Esophagus squamous epithelium (tissue), 5 donors: ENCODE results near the gene PRKAG1. TPM values are rescaled to one million over a fixed set of nuclear protein-coding genes. Genes with fewer than 3 reads are reported as not detected.

Experiments used
- DNase-seq: peaks from one replicate; lab custom pipeline; 2025; lab: John Stamatoyannopoulos, UW
- H3K27ac ChIP-seq, 4 donors: fragments of 200-600 bp; sonication (generic); one replicate each; pipeline ENCODE4 v1.5.1; 2016 to 2019; ENCODE audit warnings: mild to moderate bottlenecking in 1 of 4
- H3K27me3 ChIP-seq, 4 donors: fragments of 200-600 bp; sonication (generic); 1 replicate in 3 of 4; 2 replicates in 1 of 4; pipeline versions ENCODE4 v1.5.1 to v1.6.0; 2017 to 2021; ENCODE audit warnings: antibody characterized with exemption in 1 of 4
- H3K36me3 ChIP-seq, 3 donors: fragments of 200-600 bp; sonication (generic); one replicate each; pipeline ENCODE4 v1.5.1; 2016 to 2019
- H3K4me1 ChIP-seq, 3 donors: fragments of 200-600 bp; sonication (generic); one replicate each; pipeline ENCODE4 v1.5.1; 2017 to 2019
- H3K4me3 ChIP-seq, 4 donors: fragments of 200-600 bp; sonication (generic); 1 replicate in 3 of 4; 2 replicates in 1 of 4; pipeline ENCODE4 v1.5.1; 2016 to 2019; ENCODE audit warnings: mild to moderate bottlenecking in 2 of 4, moderate library complexity in 1 of 4
- H3K9me3 ChIP-seq, 3 donors: fragments of 200-600 bp; sonication (generic); one replicate each; pipeline ENCODE4 v1.5.1; 2016 to 2019
- CTCF ChIP-seq, 6 experiments: fragments of 450-650 bp in 4 of 6; fragments of 200-600 bp in 2 of 6; sonication (generic) in 2 of 6; IDR thresholded peaks; one replicate each; pipeline ENCODE4 v1.5.1; 2016 to 2019; ENCODE audit warnings: antibody characterized with exemption in 6 of 6, mild to moderate bottlenecking in 4 of 6, moderate library complexity in 4 of 6
- POLR2A ChIP-seq, 4 donors: fragments of 450-650 bp; IDR thresholded peaks; one replicate each; pipeline ENCODE4 v1.6.1; 2017; ENCODE audit warnings: antibody characterized with exemption in 4 of 4, mild to moderate bottlenecking in 4 of 4, moderate library complexity in 3 of 4
- WGBS, 2 donors: methylation state at CpG; one replicate each; pipeline ENCODE4 v1.1.5; 2018; 5-methylcytosine and 5-hydroxymethylcytosine counted together
- intact Hi-C: fragments of 100-400 bp; cut with DNase I; formaldehyde crosslinking; loops from one replicate; pipeline ENCODE4 v1.15.0; 2022
- total RNA-seq, 4 donors: library from RNA; depleted of rRNA; stranded (reverse); fragments of >200 nt; gene quantifications; one replicate each; pipeline ENCODE4 v1.1.0, GENCODE V29; 2016
- donor health status: DM: yes; HTN: yes; CAD: no.

Gene PRKAG1
- total RNA-seq, 4 donors from 2014 or later = 31.9 to 58.6 (median 47.8) TPM

- H3K4me3 ChIP-seq = no peak overlapping the region
- H3K9me3 ChIP-seq = no peaks in the 10 kb centered on the region
- H3K36me3 ChIP-seq = peaks cover 70 to 100% (median 93%) of the 10 kb centered on the region in 3 donors
- H3K27ac ChIP-seq = no peak overlapping the region
- WGBS, 2 donors = 71 to 74% methylated on average over 8 to 10 of the region's 20 CpGs
- no peak for DNase-seq
- H3K27me3 ChIP-seq = no peaks in the 10 kb centered on the region
- peaks cover 0 to 21% (median 0%) of the 10 kb centered on the region in 3 donors for H3K4me1 ChIP-seq
- intact Hi-C loops = no loop called here
- TF ChIP-seq POLR2A (IDR thresholded peaks at IDR 0.05) = no peak
- TF ChIP-seq CTCF (IDR thresholded peaks at IDR 0.05) = no peak
Observed at GRCh38 chr12:49049566-49050224, 31.1 kb upstream of the PRKAG1 start.

- peaks cover 0 to 14% (median 0%) of the 10 kb centered on the region in 3 donors for H3K4me1 ChIP-seq
- TF ChIP-seq POLR2A (IDR thresholded peaks at IDR 0.05) (no peak), CTCF (IDR thresholded peaks at IDR 0.05) (no peak)
- no peak overlapping the region for H3K4me3 ChIP-seq
- H3K27me3 ChIP-seq = no peaks in the 10 kb centered on the region
- no peak overlapping the region for H3K27ac ChIP-seq
- DNase-seq = no peak
- H3K9me3 ChIP-seq = no peaks in the 10 kb centered on the region
- H3K36me3 ChIP-seq = peaks cover 71 to 100% (median 93%) of the 10 kb centered on the region in 3 donors
- intact Hi-C loops = no loop called here
- 87 to 93% methylated on average over 10 of the region's 10 CpGs for WGBS, 2 donors
Observed at GRCh38 chr12:49048953-49049352, 30.4 kb upstream of the PRKAG1 start.

DNA sequence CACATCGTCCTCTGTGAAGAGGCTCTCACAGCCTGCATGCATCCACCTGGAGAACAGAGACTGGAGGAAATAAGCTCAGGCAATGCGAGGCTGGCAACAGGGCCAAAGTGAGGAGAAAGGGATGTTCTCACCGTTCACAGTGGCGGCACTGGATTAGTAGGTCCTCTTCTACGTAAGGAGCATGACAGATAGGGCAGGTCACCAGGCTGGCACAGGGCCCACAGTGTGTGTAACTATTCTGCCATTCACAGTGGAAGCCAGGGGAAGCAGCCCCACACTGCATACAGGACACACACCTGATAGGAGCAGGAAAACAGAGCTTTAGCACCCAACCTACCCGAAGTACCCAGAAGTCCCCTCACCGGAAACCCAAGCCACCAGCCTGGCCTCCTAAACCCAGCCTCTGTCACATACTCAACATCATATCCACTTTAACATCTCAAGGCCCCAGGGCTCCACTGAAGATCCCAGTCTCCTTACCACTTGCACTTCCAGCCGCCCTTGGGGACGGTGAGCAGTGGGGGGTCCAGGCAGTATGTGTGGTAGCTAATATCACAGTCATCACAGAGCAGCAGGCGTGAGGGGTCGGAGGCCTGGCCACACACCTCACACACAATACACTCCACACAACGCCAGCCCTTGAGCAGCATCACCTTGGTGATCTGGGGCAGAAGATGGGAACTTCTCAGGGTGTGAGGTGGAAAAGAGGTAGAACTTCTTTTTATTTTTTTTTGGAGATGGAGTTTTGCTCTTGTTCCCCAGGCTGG lies 27.7 kb upstream of the PRKAG1 start:
- WGBS, 2 donors = 94 to 97% methylated on average over 5 to 6 of the region's 12 CpGs
- Histone ChIP-seq H3K27me3 (no peaks in the 10 kb centered on the region), H3K4me1 (no peaks in the 10 kb centered on the region), H3K36me3 (peaks cover 67 to 100% (median 95%) of the 10 kb centered on the region in 3 donors), H3K4me3 (no peak overlapping the region), H3K9me3 (no peaks in the 10 kb centered on the region), H3K27ac (no peak overlapping the region)
- intact Hi-C loops = no loop called here
- TF ChIP-seq CTCF (IDR thresholded peaks at IDR 0.05) = no peak
- no peak for TF ChIP-seq POLR2A (IDR thresholded peaks at IDR 0.05)
- DNase-seq = no peak

DNA sequence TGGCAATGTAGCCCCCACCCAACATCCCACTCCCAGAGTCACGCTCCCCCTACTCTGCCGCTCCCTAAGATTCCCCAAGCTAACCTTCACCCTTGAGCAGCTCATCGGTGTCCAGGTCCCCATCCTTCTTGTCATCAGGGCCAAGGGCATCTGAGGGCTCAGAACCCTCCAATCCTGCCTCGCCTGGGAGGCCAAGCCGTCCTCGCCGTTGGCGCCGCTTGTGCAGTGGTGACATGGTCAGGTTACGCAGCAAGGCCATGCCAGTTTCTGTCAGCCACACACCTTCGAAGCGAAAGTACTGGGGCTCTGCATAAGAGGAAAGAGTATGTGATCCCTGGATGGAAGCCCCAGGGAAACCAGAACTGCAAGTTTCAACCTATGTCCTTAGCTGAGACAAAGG lies 26.1 kb upstream of the PRKAG1 start:
- Histone ChIP-seq H3K4me3 (no peak overlapping the region), H3K27me3 (no peaks in the 10 kb centered on the region), H3K4me1 (no peaks in the 10 kb centered on the region), H3K9me3 (no peaks in the 10 kb centered on the region), H3K36me3 (peaks cover 66 to 100% (median 95%) of the 10 kb centered on the region in 3 donors), H3K27ac (no peak overlapping the region)
- no peak for DNase-seq
- intact Hi-C loops = no loop called here
- WGBS, 2 donors = 100% methylated on average over 4 of the region's 12 CpGs; no CpG with 5 or more reads in 1 of the 2 donors
- TF ChIP-seq POLR2A (IDR thresholded peaks at IDR 0.05) = no peak
- TF ChIP-seq CTCF (IDR thresholded peaks at IDR 0.05) = no peak

- no peaks in the 10 kb centered on the region for H3K9me3 ChIP-seq
- WGBS, 2 donors = 55 to 68% methylated on average over 11 of the region's 11 CpGs
- no peak overlapping the region for H3K4me3 ChIP-seq
- intact Hi-C loops = no loop called here
- no peaks in the 10 kb centered on the region for H3K27me3 ChIP-seq
- H3K36me3 ChIP-seq = peaks cover 65 to 100% (median 95%) of the 10 kb centered on the region in 3 donors
- H3K4me1 ChIP-seq = no peaks in the 10 kb centered on the region
- TF ChIP-seq POLR2A (IDR thresholded peaks at IDR 0.05) (no peak), CTCF (IDR thresholded peaks at IDR 0.05) (peak in 4 of 6 experiments; percentile 40 to 67 (median 54))
- H3K27ac ChIP-seq = no peak overlapping the region
- DNase-seq = no peak
Observed at GRCh38 chr12:49043856-49044258, 25.3 kb upstream of the PRKAG1 start.
